Activated B cell treated with CpG ODN at 0.5 μM for 24 hours (primary cell): ENCODE results near the gene PKHD1. TPM values are rescaled to one million over a fixed set of nuclear protein-coding genes. Genes with fewer than 3 reads are reported as not detected.

ENCODE experiments used
- ATAC-seq: fragments of 200-7000 bp; cut with Tn5 transposase; one replicate; pipeline ENCODE4 v1.10.0; 2021; ENCODE audit warnings: low read depth, mild to moderate bottlenecking, moderate library complexity
- CTCF ChIA-PET: fragments of 350-600 bp; sonication (Branson Sonifier 250); formaldehyde crosslinking; loops from one replicate; lab custom pipeline; 2021; ENCODE audit warnings: antibody characterized with exemption; lab: Charles Lee
- POLR2A ChIA-PET: fragments of 350-600 bp; sonication (Branson Sonifier 250); formaldehyde crosslinking; loops from one replicate; lab custom pipeline; 2021; ENCODE audit warnings: antibody characterized with exemption; lab: Charles Lee
- DNase-seq: peaks from one replicate; pipeline ENCODE4 v3.0.0; 2022
- H3K27ac Mint-ChIP-seq: one replicate; pipeline ENCODE4 v1.8.0; 2020; ENCODE audit warnings: mixed read lengths
- H3K27me3 Mint-ChIP-seq: one replicate; pipeline ENCODE4 v1.8.0; 2021; ENCODE audit warnings: mixed read lengths
- H3K36me3 Mint-ChIP-seq: one replicate; pipeline ENCODE4 v1.8.0; 2021; ENCODE audit warnings: low read depth, mixed read lengths
- H3K4me1 Mint-ChIP-seq: one replicate; pipeline ENCODE4 v1.8.0; 2021; ENCODE audit warnings: mixed read lengths
- H3K4me3 Mint-ChIP-seq: one replicate; pipeline ENCODE4 v1.8.0; 2020; ENCODE audit warnings: mild to moderate bottlenecking, mixed read lengths
- H3K9me3 Mint-ChIP-seq: one replicate; pipeline ENCODE4 v1.8.0; 2020; ENCODE audit warnings: mixed read lengths
- CTCF ChIP-seq: fragments of 200-600 bp; IDR thresholded peaks from one replicate; pipeline ENCODE4 v1.8.0; 2022; ENCODE audit warnings: antibody characterized with exemption, mild to moderate bottlenecking
- intact Hi-C: fragments of 100-400 bp; cut with micrococcal nuclease; formaldehyde crosslinking; loops from one replicate; pipeline ENCODE4 v1.15.1; 2024
- total RNA-seq: library from RNA; stranded (reverse); gene quantifications from 2 replicates; pipeline ENCODE4 v1.2.3, GENCODE V29; 2022

The PKHD1 gene
- total RNA-seq, 1 donor from 2014 or later = not detected

GRCh38 chr6:51892750-51893149 is 194.7 kb downstream of the PKHD1 start:
- no peaks in the 10 kb centered on the region for H3K27me3 Mint-ChIP-seq
- no peak overlapping the region for H3K27ac Mint-ChIP-seq
- DNase-seq (no peak), ATAC-seq (no peak)
- ChIA-PET POLR2A (no interaction called here), CTCF (no interaction called here)
- H3K9me3 Mint-ChIP-seq = no peaks in the 10 kb centered on the region
- H3K4me1 Mint-ChIP-seq = no peaks in the 10 kb centered on the region
- no peaks in the 10 kb centered on the region for H3K36me3 Mint-ChIP-seq
- H3K4me3 Mint-ChIP-seq = no peak overlapping the region
- no peak for TF ChIP-seq CTCF
- intact Hi-C loops = no loop called here

GRCh38 chr6:51892339-51892738 is 195.1 kb downstream of the PKHD1 start:
- Mint-ChIP-seq H3K4me1 (no peaks in the 10 kb centered on the region), H3K4me3 (no peak overlapping the region), H3K9me3 (no peaks in the 10 kb centered on the region), H3K27ac (no peak overlapping the region), H3K36me3 (no peaks in the 10 kb centered on the region), H3K27me3 (no peaks in the 10 kb centered on the region)
- TF ChIP-seq CTCF = no peak
- ATAC-seq (no peak), DNase-seq (no peak)
- POLR2A ChIA-PET = no interaction called here
- intact Hi-C loops = no loop called here
- CTCF ChIA-PET = no interaction called here

GRCh38 chr6:51891784-51892183 is 195.6 kb downstream of the PKHD1 start:
- no peak overlapping the region for H3K27ac Mint-ChIP-seq
- intact Hi-C loops = no loop called here
- H3K36me3 Mint-ChIP-seq = no peaks in the 10 kb centered on the region
- H3K27me3 Mint-ChIP-seq = no peaks in the 10 kb centered on the region
- TF ChIP-seq CTCF = no peak
- DNase-seq (no peak), ATAC-seq (no peak)
- POLR2A ChIA-PET = no interaction called here
- H3K4me1 Mint-ChIP-seq = no peaks in the 10 kb centered on the region
- no peaks in the 10 kb centered on the region for H3K9me3 Mint-ChIP-seq
- H3K4me3 Mint-ChIP-seq = no peak overlapping the region
- CTCF ChIA-PET = no interaction called here

GRCh38 chr6:51887859-51888258 is 199.6 kb downstream of the PKHD1 start:
- H3K36me3 Mint-ChIP-seq = no peaks in the 10 kb centered on the region
- H3K27ac Mint-ChIP-seq = no peak overlapping the region
- intact Hi-C loops = no loop called here
- ChIA-PET CTCF (no interaction called here), POLR2A (no interaction called here)
- H3K27me3 Mint-ChIP-seq = peaks cover 4% of the 10 kb centered on the region
- no peaks in the 10 kb centered on the region for H3K9me3 Mint-ChIP-seq
- TF ChIP-seq CTCF = no peak
- H3K4me1 Mint-ChIP-seq = no peaks in the 10 kb centered on the region
- ATAC-seq = no peak
- H3K4me3 Mint-ChIP-seq = no peak overlapping the region
- no peak for DNase-seq

GRCh38 chr6:51885957-51886356 is 201.5 kb downstream of the PKHD1 start:
- H3K27ac Mint-ChIP-seq = no peak overlapping the region
- DNase-seq = no peak

More at GRCh38 chr6:51885957-51886356, 201.5 kb downstream of the PKHD1 start:
- TF ChIP-seq CTCF = no peak
- ATAC-seq = no peak
- H3K4me1 Mint-ChIP-seq = no peaks in the 10 kb centered on the region
- no peaks in the 10 kb centered on the region for H3K36me3 Mint-ChIP-seq
- CTCF ChIA-PET = no interaction called here
- POLR2A ChIA-PET = no interaction called here
- H3K9me3 Mint-ChIP-seq = no peaks in the 10 kb centered on the region
- intact Hi-C loops = no loop called here
- H3K4me3 Mint-ChIP-seq = no peak overlapping the region
- peaks cover 4% of the 10 kb centered on the region for H3K27me3 Mint-ChIP-seq
